Left ventricle myocardium superior (tissue), 1 donor: ENCODE measurements around the gene IPCEF1. TPM values are rescaled to one million over a fixed set of nuclear protein-coding genes. Genes with fewer than 3 reads are reported as not detected.
A peak's percentile ranks its signal among the peaks of the same experiment; 100 is the strongest.
"Not testable (repeated sequence)": the region's sequence is repeated elsewhere in the genome, so short reads cannot be mapped to it uniquely, and the experiment has no call there.

Source experiments
- ATAC-seq: fragments of 200-7000 bp; cut with Tn5 transposase; one replicate; pipeline ENCODE4 v1.9.1; 2020; ENCODE audit warnings: mild to moderate bottlenecking, moderate library complexity
- DNase-seq: peaks from one replicate; pipeline ENCODE4 v3.0.0-alpha.2; 2020
- intact Hi-C: fragments of 100-400 bp; cut with micrococcal nuclease; formaldehyde crosslinking; loops from one replicate; pipeline ENCODE4 v1.11.0; 2022
- total RNA-seq: library from RNA; stranded (reverse); fragmentation: NEBNext Ultra II Directional; extraction: Animal tissue kit (Norgen Biotek cat#: 25700); gene quantifications from one replicate; pipeline ENCODE4 v1.2.1, GENCODE V29; 2021
- donor health status: DM: no; HTN: yes; CAD: no; lungs with severe emphysema.

IPCEF1 gene
- total RNA-seq, 1 donor from 2014 or later: 1.7 TPM

GRCh38 chr6:154202339-154202738 lies 154.3 kb downstream of the IPCEF1 start:
- DNase-seq (no peak), ATAC-seq (no peak)
- intact Hi-C loops: no loop called here

- ATAC-seq: peak; percentile 48
- DNase-seq, intact Hi-C loops: not testable (repeated sequence)
These were observed 154.9 kb downstream of the IPCEF1 start for GRCh38 chr6:154201688-154202087.

GRCh38 chr6:154197196-154197860 lies 159.3 kb downstream of the IPCEF1 start:
- no peak for ATAC-seq
- no peak for DNase-seq
- intact Hi-C loops: no loop called here

- ATAC-seq: no peak
These were observed 160.2 kb downstream of the IPCEF1 start for GRCh38 chr6:154196333-154196885.

GRCh38 chr6:154187714-154188113 lies 168.9 kb downstream of the IPCEF1 start:
- intact Hi-C loops: no loop called here
- ATAC-seq (no peak), DNase-seq (no peak)

More at GRCh38 chr6:154196333-154196885, 160.2 kb downstream of the IPCEF1 start:
- DNase-seq: no peak
- intact Hi-C loops: no loop called here

- DNase-seq (no peak), ATAC-seq (no peak)
- intact Hi-C loops: no loop called here
These were observed 169.4 kb downstream of the IPCEF1 start for GRCh38 chr6:154187203-154187602.

GRCh38 chr6:154179434-154179833 lies 177.2 kb downstream of the IPCEF1 start:
- intact Hi-C loops: no loop called here
- DNase-seq (no peak), ATAC-seq (no peak)

GRCh38 chr6:154172393-154172792 lies 184.2 kb downstream of the IPCEF1 start:
- intact Hi-C loops, DNase-seq, ATAC-seq: not testable (repeated sequence)

- DNase-seq (no peak), ATAC-seq (no peak)
- intact Hi-C loops: no loop called here
These were observed 186.5 kb downstream of the IPCEF1 start for GRCh38 chr6:154170106-154170505.

GRCh38 chr6:154169193-154169847 lies 187.3 kb downstream of the IPCEF1 start:
- intact Hi-C loops: no loop called here
- ATAC-seq (no peak), DNase-seq (no peak)

GRCh38 chr6:154167126-154167525 lies 189.5 kb downstream of the IPCEF1 start:
- DNase-seq: no peak
- intact Hi-C loops: no loop called here
- ATAC-seq: peak; percentile 68

GRCh38 chr6:154166140-154166539 lies 190.5 kb downstream of the IPCEF1 start:
- ATAC-seq (peak; percentile 37), DNase-seq (no peak)
- intact Hi-C loops: no loop called here

- DNase-seq (no peak), ATAC-seq (no peak)
- intact Hi-C loops: no loop called here
These were observed 191.1 kb downstream of the IPCEF1 start for GRCh38 chr6:154165478-154165877.

GRCh38 chr6:154164397-154164796 lies 192.2 kb downstream of the IPCEF1 start:
- intact Hi-C loops: no loop called here
- ATAC-seq: peak; percentile 65
- DNase-seq: peak; percentile 49

GRCh38 chr6:154161689-154162088 lies 194.9 kb downstream of the IPCEF1 start:
- DNase-seq: no peak
- ATAC-seq: no peak
- intact Hi-C loops: no loop called here

GRCh38 chr6:154159126-154159525 lies 197.5 kb downstream of the IPCEF1 start:
- ATAC-seq (no peak), DNase-seq (no peak)
- intact Hi-C loops: loop anchor here (5.0 kb wide), 2 partner anchors 118 to 208 kb away; no protein-coding TSS in a partner anchor

- intact Hi-C loops: loop anchor here (5.0 kb wide), 2 partner anchors 120 to 210 kb away; no protein-coding TSS in a partner anchor
- DNase-seq (no peak), ATAC-seq (no peak)
These were observed 198.9 kb downstream of the IPCEF1 start for GRCh38 chr6:154157706-154158105.

- intact Hi-C loops: loop anchor here (5.0 kb wide), 2 partner anchors 120 to 210 kb away; no protein-coding TSS in a partner anchor
- DNase-seq (no peak), ATAC-seq (no peak)
These were observed 199.5 kb downstream of the IPCEF1 start for GRCh38 chr6:154157082-154157481.

- DNase-seq: peak; percentile 47
- intact Hi-C loops: loop anchor here (5.0 kb wide), 2 partner anchors 121 to 211 kb away; no protein-coding TSS in a partner anchor
- ATAC-seq: peak; percentile 76
These were observed 200.3 kb downstream of the IPCEF1 start for GRCh38 chr6:154156135-154156896.
